Parathyroid adenoma (tissue), 2 donors: Measurements from ENCODE around the gene DGCR2.

ENCODE experiments used
- H2AFZ ChIP-seq: fragments of 300-600 bp; sonication (generic); one replicate; pipeline ENCODE4 v1.7.0; 2017; ENCODE audit warnings: antibody characterized with exemption, mild to moderate bottlenecking
- H3K27ac ChIP-seq: fragments of 300-600 bp; sonication (generic); one replicate; pipeline ENCODE4 v1.7.0; 2017
- H3K27me3 ChIP-seq: fragments of 300-600 bp; sonication (generic); one replicate; pipeline ENCODE4 v1.7.0; 2017; ENCODE audit warnings: low read length; ENCODE audit not compliant: control insufficient read depth, insufficient read depth
- H3K36me3 ChIP-seq: fragments of 300-600 bp; sonication (generic); one replicate; pipeline ENCODE4 v1.7.0; 2017; ENCODE audit warnings: low read length; ENCODE audit not compliant: control insufficient read depth, insufficient read depth
- H3K4me1 ChIP-seq: fragments of 300-600 bp; sonication (generic); one replicate; pipeline ENCODE4 v1.7.0; 2017; ENCODE audit warnings: control low read depth
- H3K4me2 ChIP-seq: fragments of 300-600 bp; sonication (generic); one replicate; pipeline ENCODE4 v1.7.0; 2017; ENCODE audit warnings: low read length
- H3K4me3 ChIP-seq: fragments of 300-600 bp; sonication (generic); one replicate; pipeline ENCODE4 v1.7.0; 2017; ENCODE audit warnings: low read depth, low read length
- H3K79me2 ChIP-seq: fragments of 300-600 bp; sonication (generic); one replicate; pipeline ENCODE4 v1.7.0; 2017; ENCODE audit warnings: control low read depth
- H3K9ac ChIP-seq: fragments of 300-600 bp; sonication (generic); one replicate; pipeline ENCODE4 v1.7.0; 2017; ENCODE audit warnings: mild to moderate bottlenecking
- H3K9me3 ChIP-seq: fragments of 300-600 bp; sonication (generic); one replicate; pipeline ENCODE4 v1.7.0; 2017; ENCODE audit warnings: low read length; ENCODE audit not compliant: control insufficient read depth
- TF ChIP-seq, protein P1 (sequence below): fragments of 300-600 bp; sonication (generic); IDR thresholded peaks from one replicate; pipeline ENCODE4 v1.7.0; 2017; ENCODE audit warnings: antibody characterized with exemption, mild to moderate bottlenecking
- donor health status: primary hyperparathyroidism.

The DGCR2 gene

DNA sequence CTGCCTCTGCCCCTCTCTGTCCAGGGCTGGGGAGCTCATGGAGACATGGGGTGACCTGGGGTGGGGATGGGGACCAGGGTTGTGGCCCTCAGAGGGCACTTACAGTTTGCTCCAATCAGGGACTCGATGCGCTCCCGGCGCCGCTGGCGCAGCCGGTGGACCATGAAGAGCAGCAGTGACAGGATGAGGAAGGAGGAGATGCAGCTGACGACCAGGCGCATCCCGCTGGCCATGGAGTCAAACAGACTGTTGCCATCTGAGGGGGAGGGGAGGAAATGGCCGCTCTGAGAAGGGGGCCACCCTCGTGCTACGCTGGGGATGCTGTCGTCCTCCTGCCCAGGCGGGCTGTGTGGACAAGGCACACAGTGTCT is 80.5 kb downstream of the DGCR2 start:
- no peaks in the 10 kb centered on the region for H3K36me3 ChIP-seq
- TF ChIP-seq, protein P1, sequence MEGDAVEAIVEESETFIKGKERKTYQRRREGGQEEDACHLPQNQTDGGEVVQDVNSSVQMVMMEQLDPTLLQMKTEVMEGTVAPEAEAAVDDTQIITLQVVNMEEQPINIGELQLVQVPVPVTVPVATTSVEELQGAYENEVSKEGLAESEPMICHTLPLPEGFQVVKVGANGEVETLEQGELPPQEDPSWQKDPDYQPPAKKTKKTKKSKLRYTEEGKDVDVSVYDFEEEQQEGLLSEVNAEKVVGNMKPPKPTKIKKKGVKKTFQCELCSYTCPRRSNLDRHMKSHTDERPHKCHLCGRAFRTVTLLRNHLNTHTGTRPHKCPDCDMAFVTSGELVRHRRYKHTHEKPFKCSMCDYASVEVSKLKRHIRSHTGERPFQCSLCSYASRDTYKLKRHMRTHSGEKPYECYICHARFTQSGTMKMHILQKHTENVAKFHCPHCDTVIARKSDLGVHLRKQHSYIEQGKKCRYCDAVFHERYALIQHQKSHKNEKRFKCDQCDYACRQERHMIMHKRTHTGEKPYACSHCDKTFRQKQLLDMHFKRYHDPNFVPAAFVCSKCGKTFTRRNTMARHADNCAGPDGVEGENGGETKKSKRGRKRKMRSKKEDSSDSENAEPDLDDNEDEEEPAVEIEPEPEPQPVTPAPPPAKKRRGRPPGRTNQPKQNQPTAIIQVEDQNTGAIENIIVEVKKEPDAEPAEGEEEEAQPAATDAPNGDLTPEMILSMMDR = no peak

DNA sequence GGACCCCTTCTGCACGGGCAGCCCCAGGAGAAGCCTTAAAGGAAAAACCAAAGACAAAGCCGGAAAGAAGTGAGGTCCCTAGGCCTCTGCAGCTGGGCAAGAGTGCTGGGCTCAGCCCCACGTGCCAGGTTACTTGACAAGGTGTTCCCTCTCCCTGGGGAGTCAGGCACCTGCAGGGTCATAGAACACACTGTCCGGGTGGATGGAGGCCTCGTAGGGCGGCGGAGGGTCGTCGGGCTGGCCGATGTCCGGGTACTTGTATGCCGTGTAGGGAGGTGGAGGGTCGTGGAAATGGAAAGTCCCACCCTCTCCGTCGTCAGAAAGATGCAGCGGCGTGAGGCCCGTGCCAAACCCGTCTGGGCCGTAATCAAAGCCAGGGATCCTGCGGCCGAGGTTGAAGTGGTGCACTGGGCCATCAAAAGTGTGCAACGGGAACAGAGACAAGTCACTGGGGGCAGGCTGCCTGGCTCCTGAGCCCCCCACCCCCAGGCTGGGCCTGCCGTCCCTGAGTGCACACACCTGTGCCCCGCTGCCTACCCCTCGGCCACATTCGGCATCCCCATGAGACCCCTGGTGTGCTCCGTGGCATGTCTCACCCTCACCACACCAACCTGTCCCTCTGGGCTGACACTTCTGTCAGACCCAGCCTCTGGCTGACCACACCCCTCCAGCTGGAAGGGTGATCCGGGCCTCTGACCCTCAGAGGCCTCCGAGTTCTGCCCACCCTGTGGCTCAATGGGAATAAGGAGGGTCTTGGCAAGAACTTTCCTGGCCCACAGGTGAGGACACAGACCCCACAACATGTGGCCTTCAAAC is 81.1 kb downstream of the DGCR2 start:
- Histone ChIP-seq H3K4me3 (no peak overlapping the region), H3K9me3 (no peaks in the 10 kb centered on the region), H3K36me3 (no peaks in the 10 kb centered on the region), H3K79me2 (no peaks in the 10 kb centered on the region), H3K27ac (no peak overlapping the region), H2AFZ (no peak overlapping the region), H3K4me1 (no peaks in the 10 kb centered on the region), H3K27me3 (no peaks in the 10 kb centered on the region), H3K4me2 (no peak overlapping the region), H3K9ac (no peak overlapping the region)
- TF ChIP-seq, protein P1 = no peak

More for the DNA sequence above, 80.5 kb downstream of the DGCR2 start:
- Histone ChIP-seq H3K9me3 (no peaks in the 10 kb centered on the region), H3K9ac (no peak overlapping the region), H3K4me1 (no peaks in the 10 kb centered on the region), H3K4me2 (no peak overlapping the region), H3K27ac (no peak overlapping the region), H3K79me2 (no peaks in the 10 kb centered on the region), H2AFZ (no peak overlapping the region), H3K27me3 (no peaks in the 10 kb centered on the region), H3K4me3 (no peak overlapping the region)

DNA sequence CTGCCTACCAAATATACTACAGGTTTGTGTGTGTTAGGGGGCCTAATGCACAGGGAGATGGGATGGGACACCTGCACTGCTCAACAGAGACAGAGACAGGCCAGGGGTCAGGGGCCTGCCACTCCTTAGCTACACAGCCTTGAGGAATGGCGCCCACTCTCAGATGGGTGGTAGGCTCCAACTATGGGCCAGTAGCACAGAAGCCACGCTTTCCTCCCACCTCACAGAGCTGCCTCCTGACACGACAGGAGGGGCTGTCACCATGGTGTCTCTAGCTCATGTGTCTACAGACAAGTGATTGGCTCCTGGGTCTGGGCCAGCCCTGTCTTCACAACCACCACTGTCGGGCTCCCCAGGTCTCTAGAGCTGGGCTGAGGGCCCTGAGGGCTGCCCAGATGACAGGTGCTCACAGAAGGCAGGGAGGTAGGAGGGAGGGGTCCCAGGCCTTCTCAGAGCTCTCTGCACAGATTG is 81.8 kb downstream of the DGCR2 start:
- H3K27ac ChIP-seq = no peak overlapping the region

DNA sequence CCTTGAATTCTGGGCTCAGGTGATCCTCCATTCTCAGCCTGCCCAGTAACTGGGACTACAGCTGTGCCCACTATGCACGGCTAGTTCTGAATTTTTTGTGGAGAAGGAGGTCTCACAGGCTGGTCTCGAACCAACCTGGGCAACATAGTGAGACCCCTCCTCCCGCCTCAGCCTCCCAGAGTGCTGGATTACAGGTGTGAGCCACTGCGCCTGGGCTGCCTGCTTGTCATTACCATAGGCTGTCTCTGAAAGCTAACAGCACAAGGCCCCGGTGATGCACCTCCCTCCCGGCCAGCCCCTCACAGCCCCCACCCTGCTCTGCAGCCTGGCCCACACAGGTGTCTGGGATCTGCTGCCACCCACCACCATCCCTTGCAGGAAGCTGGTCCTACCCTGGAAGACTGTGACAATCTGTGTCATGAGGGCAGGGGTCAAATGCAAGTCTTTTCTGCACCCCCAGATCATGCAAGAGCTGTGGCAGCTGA is 82.4 kb downstream of the DGCR2 start:
- Histone ChIP-seq H3K9me3 (no peaks in the 10 kb centered on the region), H3K9ac (no peak overlapping the region), H3K36me3 (no peaks in the 10 kb centered on the region), H3K4me3 (no peak overlapping the region), H3K4me2 (no peak overlapping the region), H2AFZ (no peak overlapping the region), H3K4me1 (no peaks in the 10 kb centered on the region), H3K27ac (no peak overlapping the region), H3K27me3 (no peaks in the 10 kb centered on the region), H3K79me2 (no peaks in the 10 kb centered on the region)
- TF ChIP-seq, protein P1 = no peak

More for the DNA sequence above, 81.8 kb downstream of the DGCR2 start:
- no peaks in the 10 kb centered on the region for H3K4me1 ChIP-seq
- TF ChIP-seq, protein P1 = no peak
- no peaks in the 10 kb centered on the region for H3K27me3 ChIP-seq
- no peak overlapping the region for H3K9ac ChIP-seq
- no peaks in the 10 kb centered on the region for H3K9me3 ChIP-seq
- H3K4me2 ChIP-seq = no peak overlapping the region
- H3K36me3 ChIP-seq = no peaks in the 10 kb centered on the region
- no peak overlapping the region for H2AFZ ChIP-seq
- no peak overlapping the region for H3K4me3 ChIP-seq
- H3K79me2 ChIP-seq = no peaks in the 10 kb centered on the region

DNA sequence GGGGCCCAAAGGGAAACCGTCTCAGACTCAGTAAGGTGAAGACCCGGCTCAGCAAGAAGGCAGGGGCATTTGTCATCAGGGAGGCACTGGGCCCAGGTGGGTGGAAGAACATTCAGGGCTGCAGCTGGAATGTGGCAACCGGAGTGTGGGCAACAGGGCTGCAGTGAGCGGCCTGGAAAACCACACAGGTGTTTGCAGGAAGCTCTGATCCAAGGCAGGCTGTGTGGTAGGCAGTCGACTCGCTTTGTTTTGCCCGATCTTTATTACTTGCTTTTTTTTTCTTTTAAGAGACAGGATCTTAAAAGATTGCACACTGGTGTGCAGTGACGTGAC is 82.8 kb downstream of the DGCR2 start:
- Histone ChIP-seq H3K27ac (no peak overlapping the region), H3K36me3 (no peaks in the 10 kb centered on the region), H3K4me2 (no peak overlapping the region), H3K9ac (no peak overlapping the region), H3K4me3 (no peak overlapping the region), H3K27me3 (no peaks in the 10 kb centered on the region), H3K79me2 (no peaks in the 10 kb centered on the region), H3K4me1 (no peaks in the 10 kb centered on the region), H2AFZ (no peak overlapping the region), H3K9me3 (no peaks in the 10 kb centered on the region)
- TF ChIP-seq, protein P1 = no peak
